GM08714 (cell line): Measurements from ENCODE around the gene WSCD1.

Experiments used
- H3K4me3 ChIP-seq: fragments of 200-500 bp; sonication (Bioruptor generic); 2 replicates; pipeline ENCODE4 v1.5.1; 2014; ENCODE audit warnings: mild to moderate bottlenecking, low read length, inconsistent platforms
- ZNF274 ChIP-seq: IDR thresholded peaks from 2 replicates; pipeline ENCODE4 v1.6.1; 2012; ENCODE audit warnings: mild to moderate bottlenecking, low read depth, low read length

Gene WSCD1

DNA sequence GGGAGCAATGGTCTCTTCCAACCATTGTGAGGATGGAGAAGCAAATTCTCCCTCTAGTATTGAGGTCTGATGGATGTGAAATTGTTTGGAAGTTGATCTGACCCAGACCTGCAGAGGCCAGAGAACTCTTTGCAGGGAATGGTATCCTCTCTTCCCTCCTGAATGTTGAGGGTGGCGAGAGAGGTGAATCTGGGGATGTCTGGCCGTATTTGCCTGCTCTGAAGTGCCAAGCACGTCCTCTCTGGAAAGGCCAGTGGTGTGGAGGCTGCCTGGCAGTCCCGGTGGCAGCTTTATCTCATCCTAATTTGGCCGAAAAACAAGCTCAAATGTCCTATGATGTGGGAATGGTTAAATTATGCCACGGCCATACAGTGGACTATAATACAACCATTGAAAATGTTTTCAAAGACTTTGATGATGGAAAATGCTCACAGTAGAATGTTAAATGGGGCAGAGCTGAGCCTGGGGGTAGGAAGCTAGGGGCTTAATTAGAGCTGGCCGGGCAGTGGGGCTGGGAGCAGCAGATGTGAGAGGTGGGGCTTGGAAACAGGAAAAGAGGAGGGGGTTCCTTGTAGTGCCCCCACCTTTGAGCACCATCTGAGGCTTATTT is 30.8 kb downstream of the WSCD1 start:
- no peak for TF ChIP-seq ZNF274
- H3K4me3 ChIP-seq, result no peak overlapping the region

GRCh38 chr17:6101706-6102105 is 31.5 kb downstream of the WSCD1 start:
- H3K4me3 ChIP-seq, result no peak overlapping the region
- no peak for TF ChIP-seq ZNF274

- no peak overlapping the region for H3K4me3 ChIP-seq
- TF ChIP-seq ZNF274, result no peak
These were observed 32.4 kb downstream of the WSCD1 start for GRCh38 chr17:6102615-6103014.

DNA sequence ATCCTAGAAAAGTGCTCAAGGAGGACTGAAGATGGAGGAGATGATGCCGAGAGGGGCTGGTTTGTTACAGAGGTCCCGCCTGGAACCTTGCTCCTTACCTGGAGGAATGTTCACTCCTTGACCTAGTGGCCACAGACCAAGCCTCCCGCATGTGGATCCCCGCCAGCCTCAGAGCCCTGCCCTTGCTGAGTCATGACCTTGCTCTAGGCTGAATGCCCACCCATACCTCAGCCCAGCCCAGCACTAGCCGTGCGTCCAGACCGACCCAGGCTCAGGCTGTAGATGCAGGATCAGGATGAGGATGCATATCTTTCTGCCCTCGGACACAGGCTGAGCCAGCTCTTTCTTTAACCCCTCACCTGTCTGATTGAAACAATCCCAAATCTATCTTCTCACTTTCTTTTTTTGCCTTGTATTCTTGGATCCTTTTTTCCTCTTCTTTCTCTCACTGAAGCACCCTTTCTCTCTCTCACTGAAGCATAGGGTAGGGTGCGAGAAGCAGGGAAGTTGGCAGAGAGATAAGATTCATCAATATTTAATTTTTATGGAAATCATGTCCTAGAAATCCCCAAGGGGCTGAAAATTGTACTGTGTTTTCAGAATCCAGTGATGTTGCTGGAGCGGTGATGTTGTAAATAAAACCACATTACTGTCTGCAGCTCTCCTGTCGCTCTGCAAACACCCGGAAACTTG is 34.9 kb downstream of the WSCD1 start:
- no peak overlapping the region for H3K4me3 ChIP-seq
- no peak for TF ChIP-seq ZNF274

GRCh38 chr17:6105649-6106007 is 35.4 kb downstream of the WSCD1 start:
- no peak for TF ChIP-seq ZNF274
- no peak overlapping the region for H3K4me3 ChIP-seq

- TF ChIP-seq ZNF274, result no peak
- H3K4me3 ChIP-seq, result no peak overlapping the region
These were observed 36.0 kb downstream of the WSCD1 start for GRCh38 chr17:6106212-6106611.

DNA sequence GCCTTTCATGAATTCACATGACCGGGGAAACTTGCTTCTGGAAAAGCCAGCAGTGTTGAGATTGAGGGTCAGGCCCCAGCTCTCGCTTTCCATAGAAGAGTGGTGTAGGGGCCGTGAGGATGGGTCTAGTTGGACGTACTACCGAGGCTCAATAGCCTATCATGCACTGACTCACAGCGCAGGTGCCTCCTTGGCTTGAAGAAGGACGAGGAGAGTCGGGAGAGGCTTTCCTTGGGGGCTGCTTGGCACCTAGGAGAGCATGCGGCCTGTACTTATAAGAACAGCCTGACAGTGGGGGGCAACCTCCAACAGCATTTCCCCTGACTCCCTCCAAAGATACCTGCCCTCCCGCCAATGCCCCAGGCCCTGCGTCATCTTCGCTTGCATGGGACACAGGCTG is 37.6 kb downstream of the WSCD1 start:
- TF ChIP-seq ZNF274, result no peak
- H3K4me3 ChIP-seq, result no peak overlapping the region

DNA sequence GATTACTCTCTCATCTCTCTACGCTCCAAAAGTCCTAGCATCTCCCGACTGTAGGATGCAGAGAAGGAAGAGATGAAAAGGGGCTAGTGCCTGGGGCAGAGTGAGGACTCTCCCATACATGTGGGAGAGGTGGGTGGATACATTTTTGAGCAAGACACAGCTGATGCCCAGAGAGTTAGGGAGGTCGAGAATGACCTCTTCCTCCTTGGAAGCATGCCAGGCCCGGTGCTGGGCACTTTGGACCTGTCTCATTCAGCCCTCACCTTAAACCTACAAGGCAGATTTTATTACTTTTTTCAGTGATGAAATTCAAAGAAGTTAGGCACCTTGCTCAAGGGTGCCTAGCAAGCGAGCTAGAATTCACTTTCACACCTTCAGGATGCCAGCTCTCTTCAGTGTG is 38.2 kb downstream of the WSCD1 start:
- TF ChIP-seq ZNF274, result no peak
- H3K4me3 ChIP-seq, result no peak overlapping the region

- no peak overlapping the region for H3K4me3 ChIP-seq
- no peak for TF ChIP-seq ZNF274
These were observed 38.8 kb downstream of the WSCD1 start for GRCh38 chr17:6108987-6109386.

GRCh38 chr17:6109536-6109935 is 39.4 kb downstream of the WSCD1 start:
- no peak for TF ChIP-seq ZNF274
- H3K4me3 ChIP-seq, result no peak overlapping the region

DNA sequence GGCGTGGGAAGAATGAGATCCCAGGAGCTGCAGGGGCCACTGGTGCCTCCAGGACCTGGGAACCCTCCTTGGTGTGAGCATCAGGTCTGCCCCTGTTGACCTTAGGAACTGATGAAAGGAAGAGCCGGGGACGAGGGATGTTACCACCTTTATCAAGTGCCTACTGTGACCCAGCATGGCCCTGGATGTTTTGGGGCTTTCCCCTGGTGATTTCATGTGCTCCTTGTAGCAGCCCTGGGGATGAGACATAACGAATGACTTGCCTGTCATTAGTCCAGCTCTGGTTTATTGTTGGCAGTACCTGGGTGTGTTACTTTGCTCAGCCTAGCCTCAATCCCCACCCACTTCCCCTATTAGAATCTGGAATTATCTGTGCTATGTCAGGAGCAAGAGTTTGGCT is 39.9 kb downstream of the WSCD1 start:
- no peak overlapping the region for H3K4me3 ChIP-seq
- no peak for TF ChIP-seq ZNF274

GRCh38 chr17:6110592-6110991 is 40.4 kb downstream of the WSCD1 start:
- H3K4me3 ChIP-seq, result no peak overlapping the region
- no peak for TF ChIP-seq ZNF274

DNA sequence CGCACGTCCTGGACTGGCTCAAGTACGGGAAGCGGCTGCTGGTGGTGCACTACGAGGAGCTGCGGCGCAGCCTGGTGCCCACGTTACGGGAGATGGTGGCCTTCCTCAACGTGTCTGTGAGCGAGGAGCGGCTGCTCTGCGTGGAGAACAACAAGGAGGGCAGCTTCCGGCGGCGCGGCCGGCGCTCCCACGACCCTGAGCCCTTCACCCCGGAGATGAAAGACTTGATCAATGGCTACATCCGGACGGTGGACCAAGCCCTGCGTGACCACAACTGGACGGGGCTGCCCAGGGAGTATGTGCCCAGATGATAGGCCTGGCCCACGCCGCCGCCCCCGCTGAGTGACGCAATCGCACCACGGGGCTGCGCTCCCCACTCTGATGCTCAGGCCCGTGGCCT is 50.2 kb downstream of the WSCD1 start:
- no peak overlapping the region for H3K4me3 ChIP-seq
- TF ChIP-seq ZNF274, result no peak

- TF ChIP-seq ZNF274, result no peak
These were observed 54.7 kb downstream of the WSCD1 start for GRCh38 chr17:6124856-6125255.

DNA sequence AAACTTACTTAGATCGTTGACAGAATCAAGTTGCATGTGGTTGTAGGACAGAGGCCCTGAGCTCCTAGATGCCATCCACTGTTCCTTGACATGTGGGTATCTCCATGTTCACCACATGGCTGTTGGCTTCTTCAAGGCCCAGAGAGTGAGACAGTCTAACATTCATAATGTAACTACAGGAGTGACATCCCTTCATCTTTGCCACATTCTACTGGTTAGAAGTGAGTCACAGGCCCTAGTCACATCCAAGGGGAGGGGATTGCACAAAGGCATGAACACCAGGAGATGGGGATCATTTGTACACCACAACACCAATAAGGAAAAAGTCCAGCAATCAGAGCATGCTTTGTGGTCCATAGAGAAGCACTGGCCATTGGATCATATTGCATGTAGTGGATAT is 56.6 kb downstream of the WSCD1 start:
- no peak for TF ChIP-seq ZNF274

More at GRCh38 chr17:6124856-6125255, 54.7 kb downstream of the WSCD1 start:
- H3K4me3 ChIP-seq, result no peak overlapping the region

GRCh38 chr17:6134721-6135120 is 64.5 kb downstream of the WSCD1 start:
- H3K4me3 ChIP-seq, result no peak overlapping the region
- TF ChIP-seq ZNF274, result no peak

More for the DNA sequence above, 56.6 kb downstream of the WSCD1 start:
- no peak overlapping the region for H3K4me3 ChIP-seq

DNA sequence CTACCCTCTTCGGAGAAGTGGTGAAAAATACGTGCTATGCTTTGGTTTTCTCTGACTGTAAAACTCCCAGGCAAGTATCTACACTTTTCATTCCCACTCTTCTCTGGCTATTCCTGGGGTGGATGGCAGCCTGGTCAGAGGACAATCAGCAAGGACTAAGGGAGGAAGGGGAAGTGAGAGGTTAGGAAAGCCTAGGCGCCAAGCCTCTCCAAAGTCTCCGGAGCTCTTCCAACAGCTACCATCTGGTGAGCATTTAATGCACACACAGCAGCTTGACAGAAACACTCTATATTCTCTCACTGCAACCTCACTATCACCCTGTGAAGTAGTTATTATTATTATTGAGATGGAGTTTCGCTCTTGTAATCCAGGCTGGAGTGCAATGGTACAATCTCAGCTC is 65.1 kb downstream of the WSCD1 start:
- H3K4me3 ChIP-seq, result no peak overlapping the region
- TF ChIP-seq ZNF274, result no peak
